ENCODE results near the gene MRPL52.
"Not testable (repeated sequence)": the region's sequence is repeated elsewhere in the genome, so short reads cannot be mapped to it uniquely, and the experiment has no call there.

The MRPL52 gene

DNA sequence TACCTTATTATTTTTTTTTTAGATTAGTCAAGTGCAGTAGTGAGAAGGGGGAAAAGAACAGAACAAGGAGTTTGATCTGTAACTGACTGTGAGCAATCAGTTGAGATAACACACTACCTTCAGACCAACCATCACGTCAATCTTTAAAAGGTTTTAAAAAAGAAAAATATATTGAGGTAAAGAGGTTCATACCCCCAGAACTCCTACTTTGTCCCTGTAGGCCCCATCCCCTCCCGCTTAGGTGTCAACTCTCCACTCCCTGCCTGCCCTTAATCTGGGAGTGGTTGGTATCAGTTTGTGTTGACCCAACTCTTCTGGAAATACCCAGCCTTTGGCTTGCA lies 22.9 kb downstream of the MRPL52 start:
- in situ Hi-C loops (cut with HindIII; ENCODE audit: low sequenced_read_pairs), result no loop called here

DNA sequence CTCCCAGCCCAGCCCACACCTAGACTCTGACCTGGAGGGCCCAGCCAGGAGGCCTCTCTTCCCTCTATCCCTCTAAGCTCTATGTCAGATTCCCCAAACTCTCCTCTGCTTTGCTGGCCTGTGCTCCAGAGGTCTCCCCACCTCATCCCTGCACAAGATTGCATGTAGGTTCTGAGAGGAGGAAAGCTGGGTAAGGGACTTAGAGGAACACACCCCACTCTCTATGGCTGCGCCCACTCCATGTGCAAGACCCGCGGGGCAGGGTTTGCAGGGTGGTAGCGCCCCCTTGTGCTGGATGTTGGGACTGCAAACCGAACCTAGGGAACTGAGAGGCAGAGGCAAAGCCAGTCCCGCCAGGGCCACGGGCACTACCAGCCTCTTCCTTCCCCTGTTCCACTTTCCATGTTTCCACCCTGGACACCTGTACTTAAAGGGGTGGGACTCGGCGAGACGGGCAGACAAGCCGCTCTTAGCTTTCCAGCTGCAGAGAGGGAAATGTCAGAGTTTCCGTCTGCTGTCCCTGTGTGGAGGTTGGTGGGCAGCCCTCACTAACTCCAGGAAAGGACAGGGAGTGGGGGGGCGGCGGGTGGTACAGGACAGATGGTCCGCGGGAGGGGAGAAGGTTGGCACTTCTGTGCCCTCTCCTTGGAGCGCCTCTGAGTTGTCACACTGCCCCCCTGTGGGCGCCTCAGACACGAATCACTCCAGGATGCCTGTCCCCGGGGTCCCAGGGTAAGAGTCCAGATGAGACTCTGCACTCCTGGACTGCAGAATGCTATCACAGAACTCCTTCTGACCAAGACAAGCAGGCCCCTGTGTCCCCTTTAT lies 23.5 kb downstream of the MRPL52 start:
- in situ Hi-C loops (cut with HindIII; ENCODE audit: low sequenced_read_pairs), result no loop called here

DNA sequence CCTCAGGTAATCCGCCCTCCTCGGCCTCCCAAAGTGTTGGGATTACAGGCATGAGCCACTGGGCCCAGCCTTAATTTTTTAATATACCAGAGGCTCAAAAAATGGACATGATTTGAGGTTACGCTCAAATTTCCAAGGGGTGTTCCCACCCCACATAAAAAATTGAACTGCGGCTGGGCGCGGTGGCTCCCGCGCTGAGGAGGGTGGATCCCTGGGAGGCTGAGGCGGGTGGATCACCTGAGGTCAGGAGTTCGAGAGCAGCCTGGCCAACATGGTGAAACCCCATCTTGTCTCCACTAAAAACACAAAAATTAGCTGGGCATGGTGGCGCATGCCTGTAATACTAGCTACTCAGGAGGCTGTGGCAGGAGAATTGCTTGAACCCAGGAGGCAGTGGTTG lies 24.6 kb downstream of the MRPL52 start:
- in situ Hi-C loops (cut with HindIII; ENCODE audit: low sequenced_read_pairs), result not testable (repeated sequence)

DNA sequence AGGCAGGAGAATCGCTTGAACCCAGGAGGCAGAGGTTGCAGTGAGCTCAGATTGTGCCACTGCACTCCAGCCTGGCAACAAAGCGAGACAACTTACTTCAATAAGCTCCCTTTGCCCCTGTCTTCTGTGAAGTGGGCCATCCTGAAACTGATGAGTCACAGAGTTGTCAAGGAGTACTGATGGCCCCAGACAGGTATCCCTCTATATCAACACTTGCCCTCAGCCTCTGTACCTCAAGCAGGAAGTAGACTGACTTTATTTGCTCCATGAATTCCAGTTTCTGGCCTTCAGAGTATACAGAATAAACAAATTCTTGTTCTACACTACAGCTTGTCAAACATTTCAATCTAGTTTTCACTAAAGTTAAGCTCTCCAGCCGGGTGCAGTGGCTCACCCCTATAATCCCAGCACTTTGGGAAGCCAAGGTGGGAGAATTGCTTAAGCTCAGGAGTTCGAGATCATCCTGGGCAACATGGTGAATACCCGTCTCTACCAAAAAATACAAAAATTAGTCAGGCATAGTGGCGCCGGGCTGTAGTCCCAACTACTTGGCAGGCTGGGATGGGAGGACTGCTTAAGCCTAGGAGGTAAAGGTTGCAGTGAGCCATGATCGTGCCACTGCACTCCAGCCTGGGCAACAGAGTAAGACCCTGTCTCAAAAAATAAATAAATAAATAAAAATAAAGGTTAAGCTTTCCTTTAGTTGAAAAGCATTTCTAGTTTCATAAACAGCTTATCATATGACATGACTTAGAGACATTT lies 25.5 kb downstream of the MRPL52 start:
- in situ Hi-C loops (cut with HindIII; ENCODE audit: low sequenced_read_pairs), result no loop called here

DNA sequence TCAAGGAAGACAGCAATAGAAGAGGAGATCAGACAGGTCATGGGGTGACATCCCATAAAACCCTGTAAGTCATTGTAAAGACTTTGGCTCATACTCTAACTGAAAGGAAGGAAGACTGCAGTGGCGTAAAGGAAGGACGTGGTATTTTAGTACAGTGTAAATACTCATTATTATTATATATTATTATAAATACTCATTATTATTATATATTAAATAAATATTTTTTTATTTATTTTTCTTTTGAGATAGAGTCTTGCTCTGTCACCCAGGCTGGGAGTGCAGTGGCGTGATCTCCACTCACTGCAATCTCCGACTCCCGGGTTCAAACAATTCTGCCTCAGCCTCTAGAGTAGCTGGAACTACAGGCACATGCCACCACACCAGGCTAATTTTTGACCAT lies 26.7 kb downstream of the MRPL52 start:
- in situ Hi-C loops (cut with HindIII; ENCODE audit: low sequenced_read_pairs), result no loop called here

DNA sequence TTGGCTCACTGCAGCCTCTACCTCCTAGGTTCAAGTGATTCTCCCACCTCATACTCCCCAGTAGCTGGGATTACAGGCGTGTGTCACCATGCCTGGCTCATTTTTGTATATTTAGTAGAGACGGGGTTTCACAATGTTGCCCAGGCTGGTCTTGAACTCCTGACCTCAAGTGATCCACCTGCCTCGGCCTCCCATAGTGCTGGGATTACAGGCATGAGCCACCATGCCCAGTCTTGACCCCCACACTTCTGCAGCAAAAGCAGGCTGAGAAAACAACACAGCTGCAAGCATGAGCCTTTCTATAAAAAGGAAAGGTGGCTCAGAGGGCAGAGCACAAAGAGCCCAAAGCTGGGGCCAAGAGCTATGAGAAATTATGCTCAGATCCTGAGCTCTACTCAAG lies 30.7 kb downstream of the MRPL52 start:
- in situ Hi-C loops (cut with HindIII; ENCODE audit: low sequenced_read_pairs), result not testable (repeated sequence)

DNA sequence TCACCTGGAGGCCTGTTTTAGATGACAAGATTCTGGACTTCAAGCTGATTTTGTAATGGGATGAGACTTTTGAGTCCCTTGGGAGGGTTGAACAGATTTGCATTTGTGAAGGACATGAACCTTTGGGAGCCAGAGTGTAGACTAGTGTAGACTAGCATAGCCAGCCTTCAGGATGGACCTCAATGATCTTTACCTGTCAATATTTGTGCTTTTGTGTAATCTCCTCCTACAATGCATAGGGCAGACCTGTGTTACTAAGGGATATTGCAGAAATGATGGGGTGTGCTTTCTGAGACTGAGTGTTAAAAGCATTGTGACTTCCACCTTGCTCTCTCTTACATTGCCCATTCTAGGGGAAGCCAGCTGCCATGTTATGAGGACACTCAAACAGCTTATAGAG lies 32.0 kb downstream of the MRPL52 start:
- in situ Hi-C loops (cut with HindIII; ENCODE audit: low sequenced_read_pairs), result no loop called here

DNA sequence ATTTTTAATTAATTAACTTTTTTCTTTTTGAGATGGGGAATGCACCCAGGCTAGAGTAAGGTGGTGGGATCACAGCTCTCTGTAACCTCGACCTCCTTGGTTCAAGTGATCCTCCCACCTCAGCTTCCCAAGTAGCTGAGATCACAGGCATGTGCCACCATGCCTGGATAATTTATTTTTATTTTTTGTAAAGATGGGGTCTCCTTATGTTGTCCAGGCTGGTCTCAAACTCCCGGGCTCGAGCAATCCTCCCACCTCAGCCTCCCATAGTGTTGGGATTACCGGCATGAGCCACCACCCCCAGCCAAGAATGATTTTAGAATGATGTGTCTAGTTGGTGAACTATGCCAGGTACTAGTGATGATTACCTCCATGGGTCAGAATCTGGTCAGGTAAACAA lies 35.3 kb downstream of the MRPL52 start:
- in situ Hi-C loops (cut with HindIII; ENCODE audit: low sequenced_read_pairs), result no loop called here

DNA sequence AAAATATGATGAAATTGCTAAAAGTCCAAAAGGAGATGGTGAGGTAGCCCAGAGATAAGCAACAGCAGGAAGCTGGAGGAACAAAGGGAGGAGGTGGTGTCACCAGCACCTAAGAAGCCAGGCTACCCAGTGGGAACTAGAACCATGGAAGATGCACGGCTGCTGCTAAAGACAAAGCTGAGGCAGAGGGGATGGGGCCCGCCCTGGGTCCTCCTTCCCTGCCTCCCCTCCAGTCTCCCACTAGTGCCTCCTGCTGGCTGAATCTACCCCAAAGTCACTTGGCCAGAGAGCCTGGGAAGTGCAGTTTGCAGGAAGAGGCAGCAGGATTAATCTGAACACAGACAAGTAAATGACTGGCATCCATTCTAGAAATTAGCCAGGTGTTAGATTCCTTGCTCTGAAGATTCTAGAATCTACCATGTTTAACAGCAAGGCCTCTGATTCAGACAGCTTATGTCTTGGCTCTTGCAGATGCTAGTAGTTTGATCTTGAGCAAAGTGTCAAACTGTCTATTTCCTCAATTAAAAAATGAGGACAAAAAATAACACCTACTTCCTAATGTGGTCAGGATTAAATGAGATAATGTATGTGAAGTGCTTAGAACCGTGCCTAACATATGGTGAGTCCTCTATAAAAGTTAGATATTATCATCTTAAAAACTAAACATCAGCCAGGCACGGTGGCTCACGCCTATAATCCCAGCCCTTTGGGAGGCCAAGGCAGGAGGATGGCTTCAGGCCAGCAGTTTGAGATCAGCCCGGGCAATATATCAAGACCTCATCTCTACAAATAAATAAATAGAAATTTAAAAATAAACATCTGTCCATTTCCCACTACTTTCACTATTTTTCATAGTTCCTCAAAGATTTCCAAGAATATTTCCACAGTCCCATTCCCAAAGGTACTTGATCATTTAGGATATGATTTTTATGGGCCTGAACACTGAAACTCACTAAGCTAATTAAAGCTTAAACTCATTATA lies 36.0 kb downstream of the MRPL52 start:
- in situ Hi-C loops (cut with HindIII; ENCODE audit: low sequenced_read_pairs), result no loop called here

DNA sequence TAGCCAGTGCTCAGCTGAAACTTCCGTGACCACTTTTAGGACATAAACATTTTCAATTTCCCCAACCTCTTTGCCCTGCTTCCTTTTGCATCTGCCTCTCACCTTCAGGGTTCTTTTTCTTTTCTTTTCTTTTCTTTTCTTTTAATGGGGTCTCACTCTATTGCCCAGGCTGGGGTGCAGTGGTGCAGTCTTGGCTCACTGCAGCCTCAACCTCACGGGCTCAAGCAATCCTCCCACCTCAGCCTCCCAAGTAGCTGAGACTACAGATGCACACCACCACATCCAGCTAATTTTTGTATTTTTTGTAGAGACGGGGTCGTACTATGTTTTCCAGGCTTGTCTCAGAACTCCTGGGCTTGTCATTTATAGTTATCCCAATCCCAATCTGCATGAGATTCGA lies 37.2 kb downstream of the MRPL52 start:
- in situ Hi-C loops (cut with HindIII; ENCODE audit: low sequenced_read_pairs), result no loop called here

DNA sequence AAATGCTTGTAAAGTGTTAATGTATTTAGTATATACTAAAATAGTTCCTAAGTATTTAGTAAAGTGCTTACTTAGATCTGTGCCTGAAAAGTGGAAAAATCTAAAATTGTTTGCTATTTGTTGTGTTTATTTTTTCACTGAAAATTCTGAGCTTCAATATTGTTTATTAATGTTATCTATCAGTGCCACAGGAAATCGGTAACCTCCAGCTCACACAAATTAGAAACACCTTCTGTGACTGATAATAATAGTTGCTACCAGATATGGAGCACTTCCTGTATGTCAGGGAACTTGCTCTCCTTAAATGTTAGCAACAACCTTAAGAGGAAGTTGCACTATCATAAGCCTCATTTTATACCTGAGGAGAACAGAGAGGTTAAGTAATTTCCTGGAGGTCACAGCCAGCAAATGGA lies 41.1 kb downstream of the MRPL52 start:
- in situ Hi-C loops (cut with HindIII; ENCODE audit: low sequenced_read_pairs), result no loop called here

DNA sequence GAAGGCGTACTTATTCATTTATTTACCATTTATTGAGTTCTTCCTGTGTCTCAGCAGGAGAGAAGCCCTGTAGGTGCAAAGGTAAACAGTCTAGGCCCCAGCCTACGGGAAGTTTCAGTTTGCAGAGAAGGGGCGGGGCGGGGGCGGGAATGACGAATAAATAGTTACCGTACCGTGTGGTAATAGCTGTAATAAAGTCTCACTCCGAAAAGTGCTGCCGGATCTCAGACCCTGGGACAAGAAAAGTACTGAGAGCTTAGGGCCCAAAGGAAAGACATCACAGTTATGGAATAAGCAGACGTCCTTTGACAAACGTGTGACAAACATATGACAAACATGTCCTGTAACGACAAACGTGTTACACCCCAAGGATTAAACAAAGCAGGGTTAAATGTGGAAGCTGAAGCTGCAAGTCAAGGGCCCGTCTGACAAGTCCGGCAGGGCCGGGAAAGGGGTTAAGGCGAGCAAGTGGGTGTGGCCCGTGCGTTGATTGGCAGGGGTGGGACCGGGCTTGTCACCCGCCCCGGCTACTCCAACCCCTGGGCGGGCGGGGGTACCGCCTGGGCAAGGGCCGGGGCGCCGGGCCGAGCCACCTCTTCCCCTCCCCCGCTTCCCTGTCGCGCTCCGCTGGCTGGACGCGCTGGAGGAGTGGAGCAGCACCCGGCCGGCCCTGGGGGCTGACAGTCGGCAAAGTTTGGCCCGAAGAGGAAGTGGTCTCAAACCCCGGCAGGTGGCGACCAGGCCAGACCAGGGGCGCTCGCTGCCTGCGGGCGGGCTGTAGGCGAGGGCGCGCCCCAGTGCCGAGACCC lies 41.7 kb downstream of the MRPL52 start, which contains the start of gene LRP10:
LRP10 (plus strand) TSS at position 517 of the 809 bp plus-strand sequence. CDS start 564 bp downstream, outside the sequence.
- in situ Hi-C loops (cut with HindIII; ENCODE audit: low sequenced_read_pairs), result no loop called here

DNA sequence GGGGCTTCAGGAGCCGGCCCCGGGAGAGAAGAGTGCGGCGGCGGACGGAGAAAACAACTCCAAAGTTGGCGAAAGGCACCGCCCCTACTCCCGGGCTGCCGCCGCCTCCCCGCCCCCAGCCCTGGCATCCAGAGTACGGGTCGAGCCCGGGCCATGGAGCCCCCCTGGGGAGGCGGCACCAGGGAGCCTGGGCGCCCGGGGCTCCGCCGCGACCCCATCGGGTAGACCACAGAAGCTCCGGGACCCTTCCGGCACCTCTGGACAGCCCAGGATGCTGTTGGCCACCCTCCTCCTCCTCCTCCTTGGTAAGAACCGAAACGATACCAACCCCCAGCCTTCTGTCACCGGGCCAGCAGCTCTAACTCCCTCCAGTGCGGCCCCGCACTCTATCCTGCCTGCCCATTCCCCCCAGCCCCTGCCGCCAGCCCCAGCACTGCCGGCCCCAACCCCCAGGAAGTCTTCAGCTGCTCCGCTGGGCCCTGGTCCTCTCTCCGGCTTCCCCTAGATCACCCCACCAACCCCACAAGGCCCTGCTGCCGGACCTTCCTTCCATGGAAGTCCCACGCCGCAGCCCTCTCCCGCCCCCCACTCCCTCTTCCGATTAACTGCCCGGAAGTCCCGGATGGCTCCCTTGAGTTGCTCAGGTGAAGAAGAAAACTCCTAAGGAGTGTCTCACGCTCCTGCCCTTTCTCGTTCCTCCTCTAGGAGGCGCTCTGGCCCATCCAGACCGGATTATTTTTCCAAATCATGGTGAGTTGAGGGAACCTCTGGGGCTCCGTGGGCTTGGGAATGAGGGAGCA lies 42.5 kb downstream of the MRPL52 start:
- in situ Hi-C loops (cut with HindIII; ENCODE audit: low sequenced_read_pairs), result no loop called here

DNA sequence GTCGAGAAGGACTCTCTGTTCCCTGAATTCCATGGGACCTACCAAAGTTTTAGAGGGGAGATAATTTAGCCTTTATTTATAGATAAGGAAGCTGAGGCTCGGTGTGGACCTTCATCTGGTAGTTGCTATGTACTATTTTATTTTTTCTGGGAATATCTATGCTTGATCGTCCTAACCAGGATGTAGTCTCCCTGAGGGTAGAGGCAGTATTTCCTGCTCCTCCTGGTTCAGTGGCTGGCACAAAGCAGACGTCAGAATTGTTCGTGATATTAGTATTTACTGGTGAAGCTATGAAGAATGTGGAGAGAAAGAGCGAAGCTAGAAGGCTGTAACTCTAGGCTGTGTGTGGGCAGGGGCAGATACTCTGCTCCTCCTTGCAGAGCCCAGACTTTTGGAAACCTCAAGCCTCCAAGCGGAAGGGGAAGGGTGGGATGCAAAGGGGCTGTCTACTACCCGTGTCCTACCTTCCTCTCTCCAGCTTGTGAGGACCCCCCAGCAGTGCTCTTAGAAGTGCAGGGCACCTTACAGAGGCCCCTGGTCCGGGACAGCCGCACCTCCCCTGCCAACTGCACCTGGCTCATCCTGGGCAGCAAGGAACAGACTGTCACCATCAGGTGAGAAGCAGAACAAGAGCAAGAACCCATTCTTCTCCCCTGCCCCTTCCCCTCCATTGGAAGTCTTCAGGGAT lies 43.3 kb downstream of the MRPL52 start:
- in situ Hi-C loops (cut with HindIII; ENCODE audit: low sequenced_read_pairs), result no loop called here

DNA sequence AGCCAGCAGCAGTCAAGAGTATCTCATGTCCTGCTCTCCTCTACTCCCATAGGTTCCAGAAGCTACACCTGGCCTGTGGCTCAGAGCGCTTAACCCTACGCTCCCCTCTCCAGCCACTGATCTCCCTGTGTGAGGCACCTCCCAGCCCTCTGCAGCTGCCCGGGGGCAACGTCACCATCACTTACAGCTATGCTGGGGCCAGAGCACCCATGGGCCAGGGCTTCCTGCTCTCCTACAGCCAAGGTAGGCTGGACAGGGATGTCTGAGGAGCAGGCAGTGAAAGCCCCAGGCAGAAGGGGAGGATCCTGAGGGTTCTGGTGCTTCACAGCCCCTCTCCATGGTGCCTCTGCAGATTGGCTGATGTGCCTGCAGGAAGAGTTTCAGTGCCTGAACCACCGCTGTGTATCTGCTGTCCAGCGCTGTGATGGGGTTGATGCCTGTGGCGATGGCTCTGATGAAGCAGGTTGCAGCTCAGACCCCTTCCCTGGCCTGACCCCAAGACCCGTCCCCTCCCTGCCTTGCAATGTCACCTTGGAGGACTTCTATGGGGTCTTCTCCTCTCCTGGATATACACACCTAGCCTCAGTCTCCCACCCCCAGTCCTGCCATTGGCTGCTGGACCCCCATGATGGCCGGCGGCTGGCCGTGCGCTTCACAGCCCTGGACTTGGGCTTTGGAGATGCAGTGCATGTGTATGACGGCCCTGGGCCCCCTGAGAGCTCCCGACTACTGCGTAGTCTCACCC lies 45.5 kb downstream of the MRPL52 start:
- in situ Hi-C loops (cut with HindIII; ENCODE audit: low sequenced_read_pairs), result no loop called here

DNA sequence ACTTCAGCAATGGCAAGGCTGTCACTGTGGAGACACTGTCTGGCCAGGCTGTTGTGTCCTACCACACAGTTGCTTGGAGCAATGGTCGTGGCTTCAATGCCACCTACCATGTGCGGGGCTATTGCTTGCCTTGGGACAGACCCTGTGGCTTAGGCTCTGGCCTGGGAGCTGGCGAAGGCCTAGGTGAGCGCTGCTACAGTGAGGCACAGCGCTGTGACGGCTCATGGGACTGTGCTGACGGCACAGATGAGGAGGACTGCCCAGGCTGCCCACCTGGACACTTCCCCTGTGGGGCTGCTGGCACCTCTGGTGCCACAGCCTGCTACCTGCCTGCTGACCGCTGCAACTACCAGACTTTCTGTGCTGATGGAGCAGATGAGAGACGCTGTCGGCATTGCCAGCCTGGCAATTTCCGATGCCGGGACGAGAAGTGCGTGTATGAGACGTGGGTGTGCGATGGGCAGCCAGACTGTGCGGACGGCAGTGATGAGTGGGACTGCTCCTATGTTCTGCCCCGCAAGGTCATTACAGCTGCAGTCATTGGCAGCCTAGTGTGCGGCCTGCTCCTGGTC lies 46.1 kb downstream of the MRPL52 start:
- in situ Hi-C loops (cut with HindIII; ENCODE audit: low sequenced_read_pairs), result no loop called here

DNA sequence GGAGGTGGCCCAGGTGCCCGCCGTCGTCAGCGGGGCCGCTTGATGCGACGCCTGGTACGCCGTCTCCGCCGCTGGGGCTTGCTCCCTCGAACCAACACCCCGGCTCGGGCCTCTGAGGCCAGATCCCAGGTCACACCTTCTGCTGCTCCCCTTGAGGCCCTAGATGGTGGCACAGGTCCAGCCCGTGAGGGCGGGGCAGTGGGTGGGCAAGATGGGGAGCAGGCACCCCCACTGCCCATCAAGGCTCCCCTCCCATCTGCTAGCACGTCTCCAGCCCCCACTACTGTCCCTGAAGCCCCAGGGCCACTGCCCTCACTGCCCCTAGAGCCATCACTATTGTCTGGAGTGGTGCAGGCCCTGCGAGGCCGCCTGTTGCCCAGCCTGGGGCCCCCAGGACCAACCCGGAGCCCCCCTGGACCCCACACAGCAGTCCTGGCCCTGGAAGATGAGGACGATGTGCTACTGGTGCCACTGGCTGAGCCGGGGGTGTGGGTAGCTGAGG lies 47.4 kb downstream of the MRPL52 start:
- in situ Hi-C loops (cut with HindIII; ENCODE audit: low sequenced_read_pairs), result no loop called here
